HCT116 (cell line): ENCODE results near the gene TMPRSS9. TPM values are rescaled to one million over a fixed set of nuclear protein-coding genes. Genes with fewer than 3 reads are reported as not detected.

Experiments used
- ATAC-seq: fragments of 200-7000 bp; cut with Tn5 transposase; 2 replicates; pipeline ENCODE4 v1.9.1; 2020; ENCODE audit warnings: mild to moderate bottlenecking, moderate library complexity
- BruUV-seq: library from RNA; stranded (reverse); fragments of 400-500 nt; replicated peaks from 2 replicates; lab custom pipeline; 2021; lab: Mats Ljungman, UMichigan
- CTCF ChIA-PET: fragments of 300-600 bp; sonication (Branson Sonifier 250); formaldehyde crosslinking; loops from one replicate; lab custom pipeline; 2021; ENCODE audit warnings: antibody characterized with exemption; lab: Charles Lee
- POLR2A ChIA-PET: fragments of 300-600, 350-600 bp; sonication (Branson Sonifier 250); formaldehyde crosslinking; loops from one replicate; lab custom pipeline; 2021; ENCODE audit warnings: antibody characterized with exemption; lab: Charles Lee
- RAD21 ChIA-PET, 2 experiments: fragments of 300-600 bp; sonication (Branson Sonifier 250); formaldehyde crosslinking; loops; one replicate each; lab custom pipeline; 2023; ENCODE audit warnings: low total read pairs in 2 of 2; ENCODE audit not compliant: uncharacterized antibody in 2 of 2, unreplicated experiment in 2 of 2, low non-redundant PET in 1 of 2; lab: Charles Lee
- DNase-seq: peaks from one replicate; pipeline ENCODE4 v3.0.0-alpha.2; 2010; ENCODE audit warnings: low read depth, low spot score
- H2AFZ ChIP-seq: fragments of 200-600 bp; shearing (Covaris generic), sonication (generic); 2 replicates; pipeline ENCODE4 v1.6.1; 2017; ENCODE audit warnings: low read depth, mixed run types, mixed read lengths, antibody characterized with exemption, low read length; ENCODE audit not compliant: poor library complexity, severe bottlenecking
- H3K27ac ChIP-seq: 2 replicates; pipeline ENCODE4 v1.5.1; 2012; ENCODE audit warnings: low read depth, low read length
- H3K27me3 ChIP-seq: fragments of 200-600 bp; sonication (generic); 2 replicates; pipeline ENCODE4 v1.6.1; 2016; ENCODE audit warnings: mixed run types, low read length, mixed read lengths; ENCODE audit not compliant: insufficient read depth
- H3K36me3 ChIP-seq, 2 experiments: fragments of 200-500 bp in 1 of 2; fragments of 200-600 bp in 1 of 2; sonication (Bioruptor generic) in 1 of 2; sonication (generic) in 1 of 2; 2 replicates each; pipeline versions ENCODE4 v1.5.1 to v1.6.1; 2014 to 2016; ENCODE audit warnings: low read length in 2 of 2, inconsistent platforms in 1 of 2, mixed read lengths in 1 of 2, mixed run types in 1 of 2; ENCODE audit not compliant: insufficient read depth in 2 of 2, control insufficient read depth in 1 of 2
- H3K4me1 ChIP-seq, 2 experiments: fragments of 200-600 bp in 1 of 2; sonication (generic) in 1 of 2; 2 replicates each; pipeline versions ENCODE4 v1.5.1 to v1.6.1; 2012 to 2017; ENCODE audit warnings: low read length in 2 of 2, inconsistent platforms in 1 of 2, mild to moderate bottlenecking in 1 of 2, mixed read lengths in 1 of 2, mixed run types in 1 of 2, moderate library complexity in 1 of 2; ENCODE audit not compliant: insufficient read depth in 2 of 2, control insufficient read depth in 1 of 2
- H3K4me2 ChIP-seq: fragments of 200-600 bp; sonication (generic); 2 replicates; pipeline ENCODE4 v1.6.1; 2017; ENCODE audit warnings: mixed run types, low read length, mixed read lengths
- H3K4me3 ChIP-seq, 2 experiments: fragments of 200-600 bp in 1 of 2; sonication (generic) in 1 of 2; replicated peaks in 1 of 2; 2 replicates each; pipeline ENCODE4 v1.5.1; 2011 to 2016; ENCODE audit warnings: low read length in 2 of 2, control low read depth in 1 of 2, low read depth in 1 of 2, mild to moderate bottlenecking in 1 of 2, mixed read lengths in 1 of 2, mixed run types in 1 of 2
- H3K79me2 ChIP-seq: fragments of 200-600 bp; sonication (generic); 2 replicates; pipeline ENCODE4 v1.6.1; 2017; ENCODE audit warnings: mild to moderate bottlenecking, mixed run types, low read length, moderate library complexity, mixed read lengths; ENCODE audit not compliant: insufficient read depth
- H3K9ac ChIP-seq: fragments of 200-600 bp; sonication (generic); 2 replicates; pipeline ENCODE4 v1.6.1; 2016; ENCODE audit warnings: low read length, mixed read lengths
- H3K9me2 ChIP-seq: fragments of 200-600 bp; sonication (generic), shearing (Covaris generic); 2 replicates; pipeline ENCODE4 v1.6.1; 2017; ENCODE audit warnings: mixed run types, mild to moderate bottlenecking, moderate library complexity; ENCODE audit not compliant: insufficient read depth
- H3K9me3 ChIP-seq, 2 experiments: fragments of 200-500 bp in 1 of 2; fragments of 200-600 bp in 1 of 2; sonication (Bioruptor generic) in 1 of 2; sonication (generic) in 1 of 2; 2 replicates each; pipeline ENCODE4 v1.6.1; 2014 to 2017; ENCODE audit warnings: low read length in 2 of 2, mixed read lengths in 2 of 2, inconsistent platforms in 1 of 2, low read depth in 1 of 2, mild to moderate bottlenecking in 1 of 2, mixed run types in 1 of 2, moderate library complexity in 1 of 2; ENCODE audit not compliant: control insufficient read depth in 1 of 2, insufficient read depth in 1 of 2
- H4K20me1 ChIP-seq: fragments of 200-600 bp; sonication (generic), shearing (Covaris generic); 2 replicates; pipeline ENCODE4 v1.6.1; 2017; ENCODE audit warnings: mixed run types, mild to moderate bottlenecking, moderate library complexity; ENCODE audit not compliant: insufficient read depth
- CBX3 ChIP-seq: IDR thresholded peaks from 2 replicates; pipeline ENCODE4 v1.6.1; 2012; ENCODE audit warnings: low read depth
- CEBPB ChIP-seq: IDR thresholded peaks from 2 replicates; pipeline ENCODE4 v1.6.1; 2012; ENCODE audit warnings: low read depth
- CTCF ChIP-seq, 3 experiments: fragments of 200-600 bp in 1 of 3; sonication (generic) in 1 of 3; IDR thresholded peaks in 2 of 3; conservative IDR thresholded peaks in 1 of 3; 2 replicates each; pipeline ENCODE4 v1.5.1; 2012 to 2017; ENCODE audit warnings: low read depth in 2 of 3, low read length in 2 of 3, antibody characterized with exemption in 1 of 3, borderline replicate concordance in 1 of 3, control low read depth in 1 of 3, mild to moderate bottlenecking in 1 of 3, mixed read lengths in 1 of 3, mixed run types in 1 of 3, moderate library complexity in 1 of 3; ENCODE audit not compliant: insufficient read depth in 1 of 3
- EGR1 ChIP-seq: IDR thresholded peaks from 2 replicates; pipeline ENCODE4 v1.6.1; 2012; ENCODE audit warnings: low read depth
- EZH2 ChIP-seq: fragments of 200-600 bp; sonication (generic); IDR thresholded peaks from 2 replicates; pipeline ENCODE4 v1.6.1; 2017; ENCODE audit warnings: antibody characterized with exemption, mixed run types
- EZH2phosphoT487 ChIP-seq: fragments of 200-600 bp; IDR thresholded peaks from 2 replicates; pipeline ENCODE4 v1.6.1; 2018; ENCODE audit warnings: antibody characterized with exemption, borderline replicate concordance
- FOSL1 ChIP-seq: IDR thresholded peaks from 2 replicates; pipeline ENCODE4 v1.6.1; 2012; ENCODE audit warnings: low read depth
- JUND ChIP-seq: IDR thresholded peaks from 2 replicates; pipeline ENCODE4 v1.6.1; 2012
- POLR2A ChIP-seq: IDR thresholded peaks from 2 replicates; pipeline ENCODE4 v1.7.0; 2011; ENCODE audit warnings: borderline replicate concordance; ENCODE audit not compliant: insufficient read depth, insufficient read length; ENCODE audit errors: extremely low read depth
- RAD21 ChIP-seq: IDR thresholded peaks from 2 replicates; pipeline ENCODE4 v1.6.1; 2012; ENCODE audit warnings: low read depth, mild to moderate bottlenecking
- SIN3A ChIP-seq: IDR thresholded peaks from 2 replicates; pipeline ENCODE4 v1.6.1; 2012; ENCODE audit warnings: low read depth
- SP1 ChIP-seq: IDR thresholded peaks from 2 replicates; pipeline ENCODE4 v1.6.1; 2012; ENCODE audit warnings: low read depth
- SRF ChIP-seq: IDR thresholded peaks from 2 replicates; pipeline ENCODE4 v1.6.1; 2012; ENCODE audit warnings: low read depth
- TCF7L2 ChIP-seq: IDR thresholded peaks from 2 replicates; pipeline ENCODE4 v1.7.0; 2011; ENCODE audit warnings: borderline replicate concordance, inconsistent platforms; ENCODE audit not compliant: insufficient read depth, insufficient read length; ENCODE audit errors: extremely low read depth
- ZBTB33 ChIP-seq: IDR thresholded peaks from 2 replicates; pipeline ENCODE4 v1.6.1; 2011; ENCODE audit warnings: mild to moderate bottlenecking, low read length, moderate library complexity; ENCODE audit not compliant: insufficient replicate concordance; ENCODE audit errors: extremely low read depth
- ZFX ChIP-seq: fragments of 450-650 bp; IDR thresholded peaks from 2 replicates; pipeline ENCODE4 v1.6.1; 2017
- intact Hi-C: fragments of 100-400 bp; cut with micrococcal nuclease; formaldehyde crosslinking; loops from 2 replicates; pipeline ENCODE4 v1.10.0; 2022
- total RNA-seq: library from RNA; stranded (reverse); gene quantifications from one replicate; pipeline ENCODE4 v1.2.1, GENCODE V29; 2021; ENCODE audit not compliant: unreplicated experiment
- TF ChIP-seq, protein P1 (sequence below): IDR thresholded peaks from 2 replicates; pipeline ENCODE4 v1.6.1; 2012
- TF ChIP-seq, protein P2 (sequence below): IDR thresholded peaks from 2 replicates; pipeline ENCODE4 v1.6.1; 2012

TMPRSS9 gene
- total RNA-seq, 1 experiment from 2014 or later, result not detected

DNA sequence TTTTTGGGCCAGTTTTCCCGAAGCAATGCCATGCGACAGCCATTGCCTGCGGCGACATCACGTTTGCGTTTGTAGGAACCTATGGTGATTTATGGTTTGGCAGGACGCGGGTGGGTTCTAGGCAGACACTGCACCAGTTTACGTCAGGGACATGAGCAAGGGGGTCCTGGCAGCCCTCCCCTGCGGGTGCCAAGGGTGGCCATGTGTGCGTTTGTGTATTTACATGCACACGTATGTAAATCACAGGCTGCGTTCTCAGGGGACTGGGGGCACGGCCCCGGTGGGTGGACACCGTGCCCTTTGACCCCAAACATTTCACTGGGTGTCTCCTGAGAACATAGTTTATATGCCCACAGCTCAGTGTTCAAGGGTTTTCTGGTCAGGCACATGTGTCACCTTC lies 9.4 kb upstream of the TMPRSS9 start:
- H4K20me1 ChIP-seq, result no peaks in the 10 kb centered on the region
- H3K9me3 ChIP-seq, result no peaks in the 10 kb centered on the region
- no peak overlapping the region for H3K27ac ChIP-seq
- H3K4me1 ChIP-seq, result peaks cover 3 to 6% of the 10 kb centered on the region in 2 experiments; a peak in 3 of 4 replicates
- no peaks in the 10 kb centered on the region for H3K27me3 ChIP-seq
- intact Hi-C loops, result no loop called here
- no TSS peak for BruUV-seq
- TF ChIP-seq, protein P1, sequence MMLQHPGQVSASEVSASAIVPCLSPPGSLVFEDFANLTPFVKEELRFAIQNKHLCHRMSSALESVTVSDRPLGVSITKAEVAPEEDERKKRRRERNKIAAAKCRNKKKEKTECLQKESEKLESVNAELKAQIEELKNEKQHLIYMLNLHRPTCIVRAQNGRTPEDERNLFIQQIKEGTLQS, result no peak
- TF ChIP-seq EZH2phosphoT487 (no peak), RAD21 (no peak), CBX3 (no peak), SIN3A (no peak), FOSL1 (no peak), SRF (no peak), ZFX (no peak), JUND (no peak), CTCF (IDR thresholded peaks at IDR 0.05 in 2 of 3, conservative IDR thresholded peaks at IDR 0.05 in 1 of 3; ENCODE audit: borderline replicate concordance in 1 of 3, insufficient read depth in 1 of 3, low read depth in 2 of 3, low read length in 2 of 3) (no peak), CEBPB (no peak), SP1 (no peak), POLR2A (no peak), EZH2 (no peak), EGR1 (no peak), ZBTB33 (no peak), TCF7L2 (no peak)
- TF ChIP-seq, protein P2, sequence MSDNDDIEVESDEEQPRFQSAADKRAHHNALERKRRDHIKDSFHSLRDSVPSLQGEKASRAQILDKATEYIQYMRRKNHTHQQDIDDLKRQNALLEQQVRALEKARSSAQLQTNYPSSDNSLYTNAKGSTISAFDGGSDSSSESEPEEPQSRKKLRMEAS, result no peak
- ATAC-seq (no peak), DNase-seq (no peak)
- H3K9ac ChIP-seq, result no peak overlapping the region
- H3K79me2 ChIP-seq, result no peaks in the 10 kb centered on the region
- no peak overlapping the region for H2AFZ ChIP-seq
- no peaks in the 10 kb centered on the region for H3K9me2 ChIP-seq
- no peak overlapping the region for H3K4me2 ChIP-seq
- RAD21 ChIA-PET, result no interaction called here
- no peaks in the 10 kb centered on the region; a peak in 1 of 4 replicates for H3K36me3 ChIP-seq
- CTCF ChIA-PET, result no interaction called here
- POLR2A ChIA-PET, result no interaction called here
- no peak overlapping the region for H3K4me3 ChIP-seq
